ENCODE results near the gene C14orf132.

C14orf132 gene

DNA sequence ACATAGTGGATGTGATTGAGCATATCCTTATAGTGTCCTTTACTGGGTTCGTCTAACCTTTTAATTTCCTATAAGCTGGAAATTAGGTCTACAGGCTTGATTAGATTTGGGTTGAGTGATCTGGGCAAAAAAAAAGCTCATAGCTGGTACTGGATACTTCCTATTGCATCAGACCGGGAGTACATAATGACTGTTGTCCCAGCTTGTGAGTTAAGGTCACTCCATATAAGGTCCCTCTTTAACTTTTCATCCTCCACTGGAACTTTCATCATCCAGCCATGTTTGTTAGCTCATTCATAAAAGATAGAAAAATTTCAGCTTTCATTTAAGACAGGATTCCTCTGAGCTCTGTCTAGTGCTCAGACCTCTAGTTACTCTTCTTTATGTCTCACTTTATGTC, 80.8 kb downstream of the C14orf132 start:
- ChIA-PET POLR2A (no interaction called here), CTCF (interaction anchor here (0.8 to 6.6 kb wide), 10 partner anchors 11 to 155 kb away, joined by 3 to 55 read pairs (median 4); no protein-coding TSS in a partner anchor)
- no peak overlapping the region for H3K4me3 ChIP-seq (ENCODE audit: low read depth, low read length)
- DNase-seq (ENCODE audit: low read depth, low spot score), result no peak
- TF ChIP-seq, protein P1, sequence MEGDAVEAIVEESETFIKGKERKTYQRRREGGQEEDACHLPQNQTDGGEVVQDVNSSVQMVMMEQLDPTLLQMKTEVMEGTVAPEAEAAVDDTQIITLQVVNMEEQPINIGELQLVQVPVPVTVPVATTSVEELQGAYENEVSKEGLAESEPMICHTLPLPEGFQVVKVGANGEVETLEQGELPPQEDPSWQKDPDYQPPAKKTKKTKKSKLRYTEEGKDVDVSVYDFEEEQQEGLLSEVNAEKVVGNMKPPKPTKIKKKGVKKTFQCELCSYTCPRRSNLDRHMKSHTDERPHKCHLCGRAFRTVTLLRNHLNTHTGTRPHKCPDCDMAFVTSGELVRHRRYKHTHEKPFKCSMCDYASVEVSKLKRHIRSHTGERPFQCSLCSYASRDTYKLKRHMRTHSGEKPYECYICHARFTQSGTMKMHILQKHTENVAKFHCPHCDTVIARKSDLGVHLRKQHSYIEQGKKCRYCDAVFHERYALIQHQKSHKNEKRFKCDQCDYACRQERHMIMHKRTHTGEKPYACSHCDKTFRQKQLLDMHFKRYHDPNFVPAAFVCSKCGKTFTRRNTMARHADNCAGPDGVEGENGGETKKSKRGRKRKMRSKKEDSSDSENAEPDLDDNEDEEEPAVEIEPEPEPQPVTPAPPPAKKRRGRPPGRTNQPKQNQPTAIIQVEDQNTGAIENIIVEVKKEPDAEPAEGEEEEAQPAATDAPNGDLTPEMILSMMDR (IDR thresholded peaks at IDR 0.05; ENCODE audit: insufficient read depth, low read length, missing control alignments), result no peak

- TF ChIP-seq, protein P1 (IDR thresholded peaks at IDR 0.05; ENCODE audit: insufficient read depth, low read length, missing control alignments), result no peak
- H3K4me3 ChIP-seq (ENCODE audit: low read depth, low read length), result no peak overlapping the region
- ChIA-PET POLR2A (no interaction called here), CTCF (interaction anchor here (0.8 to 6.6 kb wide), 9 partner anchors 11 to 155 kb away, joined by 3 to 55 read pairs (median 5); no protein-coding TSS in a partner anchor)
- DNase-seq (ENCODE audit: low read depth, low spot score), result no peak
Observed at GRCh38 chr14:96120392-96120791, 81.2 kb downstream of the C14orf132 start.

- TF ChIP-seq, protein P1 (IDR thresholded peaks at IDR 0.05; ENCODE audit: insufficient read depth, low read length, missing control alignments), result no peak
- CTCF ChIA-PET, result interaction anchor here (1.0 to 6.6 kb wide), 7 partner anchors 10 to 154 kb away, joined by 3 to 55 read pairs (median 5); no protein-coding TSS in a partner anchor
- no peak for DNase-seq (ENCODE audit: low read depth, low spot score)
- POLR2A ChIA-PET, result no interaction called here
- H3K4me3 ChIP-seq (ENCODE audit: low read depth, low read length), result no peak overlapping the region
Observed at GRCh38 chr14:96120941-96121340, 81.8 kb downstream of the C14orf132 start.

GRCh38 chr14:96121660-96122395, 82.7 kb downstream of the C14orf132 start:
- H3K4me3 ChIP-seq (ENCODE audit: low read depth, low read length), result no peak overlapping the region
- TF ChIP-seq, protein P1 (IDR thresholded peaks at IDR 0.05; ENCODE audit: insufficient read depth, low read length, missing control alignments), result no peak
- DNase-seq (ENCODE audit: low read depth, low spot score), result no peak
- ChIA-PET CTCF (interaction anchor here (1.0 to 6.6 kb wide), 4 partner anchors 17 to 150 kb away, joined by 4 to 55 read pairs (median 4); no protein-coding TSS in a partner anchor), POLR2A (no interaction called here)

DNA sequence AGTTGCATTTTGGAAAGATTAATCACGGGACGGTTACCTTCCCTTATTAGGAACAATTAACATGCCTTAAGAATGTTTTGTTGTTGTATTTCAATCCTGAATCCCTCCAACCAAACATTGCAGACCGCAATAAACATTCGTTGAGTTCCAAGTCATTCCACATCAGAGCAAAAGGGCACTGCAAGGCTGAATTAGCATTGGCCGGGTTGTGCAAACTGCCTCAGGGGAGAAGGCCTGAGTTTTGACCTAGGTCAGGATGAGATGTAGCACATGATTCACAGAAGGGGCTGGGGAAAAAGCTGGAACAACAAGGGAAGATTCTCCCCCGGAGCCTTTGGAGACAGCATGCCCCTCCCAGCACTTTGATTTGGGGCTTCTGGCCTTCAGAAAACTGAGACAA, 83.3 kb downstream of the C14orf132 start:
- no peak for DNase-seq (ENCODE audit: low read depth, low spot score)
- H3K4me3 ChIP-seq (ENCODE audit: low read depth, low read length), result no peak overlapping the region
- TF ChIP-seq, protein P1 (IDR thresholded peaks at IDR 0.05; ENCODE audit: insufficient read depth, low read length, missing control alignments), result no peak
- ChIA-PET CTCF (interaction anchor here (0.8 to 6.6 kb wide), 4 partner anchors 21 to 156 kb away, joined by 3 to 55 read pairs (median 4); no protein-coding TSS in a partner anchor), POLR2A (no interaction called here)

DNA sequence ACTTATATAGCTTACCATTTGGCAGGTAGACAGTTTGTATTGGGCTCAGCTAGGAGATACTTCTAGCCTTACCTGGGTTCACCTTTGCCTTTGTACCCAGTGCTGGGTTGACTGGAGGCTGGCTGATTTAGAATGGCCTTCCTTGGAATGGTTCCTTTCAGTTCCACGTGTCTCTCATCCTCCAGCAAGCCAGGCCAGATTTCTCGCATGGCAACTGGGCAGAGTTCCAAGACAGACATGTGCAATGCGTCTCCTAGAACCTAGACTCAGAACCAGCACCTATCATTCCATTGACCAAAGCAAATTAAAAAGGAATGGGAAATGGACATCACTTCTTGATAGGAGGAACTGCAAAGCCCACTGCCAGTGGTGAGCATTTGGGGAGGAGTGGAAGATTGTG, 86.4 kb downstream of the C14orf132 start:
- POLR2A ChIA-PET, result no interaction called here
- CTCF ChIA-PET, result interaction anchor here (0.8 to 1.6 kb wide), 3 partner anchors 12 to 150 kb away, joined by 3 to 4 read pairs (median 3); no protein-coding TSS in a partner anchor
- no peak overlapping the region for H3K4me3 ChIP-seq (ENCODE audit: low read depth, low read length)
- TF ChIP-seq, protein P1 (IDR thresholded peaks at IDR 0.05; ENCODE audit: insufficient read depth, low read length, missing control alignments), result no peak
- no peak for DNase-seq (ENCODE audit: low read depth, low spot score)
